Small intestine (tissue), 7 donors: ENCODE results near the gene METTL26. TPM values are rescaled to one million over a fixed set of nuclear protein-coding genes. Genes with fewer than 3 reads are reported as not detected.

Source experiments
- DNase-seq, 2 donors: peaks; one replicate each; pipeline versions ENCODE4 v3.0.0 to v3.0.0-alpha.2; 2013
- FAIRE-seq: peaks from 2 replicates; lab custom pipeline; 2012; peaks lifted over from hg19 to GRCh38; lab: Jason Lieb, UNC
- H3K27ac ChIP-seq, 3 donors: one replicate each; pipeline ENCODE4 v1.5.1; 2013; ENCODE audit warnings: low read length in 2 of 3, mild to moderate bottlenecking in 2 of 3, control low read depth in 1 of 3, inconsistent platforms in 1 of 3, low read depth in 1 of 3, moderate library complexity in 1 of 3
- H3K27me3 ChIP-seq, 3 donors: one replicate each; pipeline ENCODE4 v1.6.1; 2013; ENCODE audit warnings: low read length in 3 of 3, inconsistent platforms in 1 of 3; ENCODE audit not compliant: control insufficient read depth in 3 of 3, insufficient read depth in 3 of 3
- H3K36me3 ChIP-seq, 3 donors: one replicate each; pipeline ENCODE4 v1.6.1; 2013; ENCODE audit warnings: low read length in 3 of 3, inconsistent platforms in 1 of 3, low read depth in 1 of 3, mild to moderate bottlenecking in 1 of 3, moderate library complexity in 1 of 3; ENCODE audit not compliant: control insufficient read depth in 3 of 3, insufficient read depth in 2 of 3
- H3K4me1 ChIP-seq, 3 donors: one replicate each; pipeline ENCODE4 v1.6.1; 2013; ENCODE audit warnings: low read length in 2 of 3, inconsistent platforms in 1 of 3, low read depth in 1 of 3, mild to moderate bottlenecking in 1 of 3, moderate library complexity in 1 of 3; ENCODE audit not compliant: control insufficient read depth in 3 of 3, insufficient read depth in 2 of 3
- H3K4me3 ChIP-seq, 3 donors: one replicate each; pipeline ENCODE4 v1.5.1; 2013; ENCODE audit warnings: low read length in 3 of 3, control low read depth in 1 of 3, inconsistent platforms in 1 of 3, low read depth in 1 of 3, mild to moderate bottlenecking in 1 of 3, moderate library complexity in 1 of 3
- H3K9me3 ChIP-seq, 2 donors: one replicate each; pipeline ENCODE4 v1.6.1; 2013; ENCODE audit warnings: low read depth in 1 of 2, low read length in 1 of 2; ENCODE audit not compliant: control insufficient read depth in 2 of 2, insufficient read depth in 1 of 2
- WGBS, 3 donors: extraction: QIAGEN DNeasy Blood & Tissue Kit; methylation state at CpG; one replicate each; pipeline ENCODE4 v1.1.7; 2013; 5-methylcytosine and 5-hydroxymethylcytosine counted together
- polyA plus RNA-seq, 4 donors: library from polyadenylated mRNA; stranded (reverse) in 3 of 4; unstranded in 1 of 4; fragments of 200-250 nt in 3 of 4; fragments of 120-200 nt in 1 of 4; gene quantifications; one replicate each; pipeline versions ENCODE4 v1.2.1 to v1.2.3, GENCODE V29; 2013
- donor health status: healthy with polysubstance abuse.
- donor health status: control.
- donor health status: control.
- donor health status: Bipolar disorder and iron deficiency.
- donor health status: healthy.

METTL26 gene
- polyA plus RNA-seq, 4 donors: 54.4 to 135 (median 113) TPM

DNA sequence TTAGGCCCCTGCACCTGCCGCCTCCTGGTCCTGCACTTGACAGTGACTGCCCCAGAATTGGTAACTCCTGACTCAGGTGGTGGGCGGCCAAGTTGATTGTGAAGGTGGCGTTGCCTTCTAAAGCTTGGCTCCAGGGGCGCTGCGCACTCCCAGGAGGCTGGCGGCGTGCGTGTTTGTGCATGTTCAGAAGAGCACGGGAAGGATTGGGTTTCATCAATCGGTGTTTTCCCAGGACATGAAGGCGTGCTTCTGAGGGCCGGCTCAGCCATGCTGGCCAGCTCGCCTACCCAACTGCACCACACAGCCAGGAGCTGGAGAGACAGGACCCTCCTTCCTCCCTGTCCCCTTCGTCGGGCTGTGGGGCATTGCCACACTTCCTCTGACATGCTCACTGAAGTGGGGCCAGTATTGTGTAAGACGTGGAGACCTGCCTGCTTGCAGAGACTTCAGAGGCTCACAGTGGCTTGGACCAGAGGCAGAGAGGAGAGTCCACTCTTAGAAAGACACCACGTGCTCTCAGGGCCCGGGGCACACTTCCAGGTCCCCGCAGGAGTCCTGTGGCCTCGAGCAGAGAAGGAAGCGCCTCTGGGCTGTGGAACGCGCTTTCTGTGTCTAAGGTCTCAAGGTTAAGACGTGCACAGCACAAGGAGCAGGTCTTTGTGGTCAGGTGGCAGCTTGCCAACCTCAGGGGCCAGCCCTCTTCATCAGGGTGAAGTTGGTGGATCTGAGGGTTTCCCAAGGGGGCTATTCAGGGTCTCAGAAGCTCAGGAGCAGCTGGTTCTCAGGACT lies 43.4 kb downstream of the METTL26 start:
- no peak for FAIRE-seq
- H3K4me1 ChIP-seq: peaks cover 4 to 47% (median 16%) of the 10 kb centered on the region in 3 donors

DNA sequence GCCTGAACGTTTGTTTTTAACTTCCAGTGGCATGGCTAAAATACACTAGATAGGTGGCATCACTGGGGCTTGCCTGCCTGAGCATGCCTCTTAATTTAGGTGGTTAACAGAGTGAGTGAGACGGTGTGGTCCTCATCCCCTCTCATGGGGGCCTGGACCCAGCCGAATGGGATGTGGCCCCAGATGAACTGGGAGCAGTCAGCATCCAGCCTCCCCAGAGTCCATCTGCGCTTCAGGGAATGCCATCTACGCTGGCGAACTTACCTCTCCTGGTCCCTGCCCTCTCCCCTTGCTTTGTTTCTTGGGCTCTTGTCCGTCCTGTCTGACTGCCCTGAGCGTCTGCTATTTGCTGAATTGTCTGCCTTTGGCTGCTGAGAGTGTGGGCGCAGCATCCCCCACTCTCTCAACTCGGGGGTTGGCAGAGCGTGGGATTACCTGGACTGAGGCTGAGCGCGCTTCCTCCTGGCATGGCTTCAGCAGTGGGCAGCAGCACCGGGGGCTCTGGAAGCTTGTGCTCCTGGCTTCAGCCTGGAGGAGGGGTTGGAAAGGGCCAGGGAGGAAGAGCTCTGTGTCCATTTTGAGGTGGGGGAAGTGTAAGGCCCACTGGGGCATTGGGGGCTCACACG lies 44.1 kb downstream of the METTL26 start:
- no peak for DNase-seq
- FAIRE-seq: no peak
- H3K4me1 ChIP-seq: peaks cover 4 to 53% (median 16%) of the 10 kb centered on the region in 3 donors

More for the DNA sequence above, 43.4 kb downstream of the METTL26 start:
- DNase-seq: peak; percentile 65 to 82
- Histone ChIP-seq H3K27me3 (no peaks in the 10 kb centered on the region), H3K4me3 (peak overlapping the region in 1 of 3 donors; percentile 24), H3K36me3 (peaks cover 0 to 53% (median 0%) of the 10 kb centered on the region in 3 donors), H3K27ac (peak overlapping the region; percentile 92 to 98 (median 94)), H3K9me3 (no peaks in the 10 kb centered on the region)
- 48 to 69% (median 52%) methylated on average over 24 of the region's 24 CpGs for WGBS, 3 donors

DNA sequence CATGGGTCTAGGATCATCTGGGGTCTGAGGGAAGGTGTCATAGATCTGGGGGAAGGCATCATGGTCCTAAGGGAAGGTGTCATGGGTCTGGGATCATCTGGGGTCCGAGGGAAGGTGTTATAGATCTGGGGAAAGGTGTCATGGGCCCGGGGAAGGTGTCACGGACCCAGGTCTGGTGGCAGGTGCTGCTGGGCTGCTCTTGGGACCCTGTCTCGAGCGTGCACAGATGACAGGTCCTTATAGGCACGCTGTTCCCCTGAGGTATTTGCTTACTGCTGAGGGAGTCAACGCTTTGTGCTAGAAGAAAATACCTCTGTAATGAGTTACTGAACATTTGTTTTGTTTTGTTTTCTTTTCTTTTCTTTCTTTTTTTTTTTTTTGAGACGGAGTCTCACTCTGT lies 44.9 kb downstream of the METTL26 start:
- FAIRE-seq (no peak), DNase-seq (peak in 1 of 2 donors; percentile 41)
- Histone ChIP-seq H3K27ac (peak overlapping the region; percentile 88 to 95 (median 89)), H3K27me3 (peaks cover 0 to 4% (median 0%) of the 10 kb centered on the region in 3 donors), H3K36me3 (peaks cover 0 to 43% (median 0%) of the 10 kb centered on the region in 3 donors), H3K9me3 (no peaks in the 10 kb centered on the region), H3K4me1 (peaks cover 4 to 56% (median 16%) of the 10 kb centered on the region in 3 donors), H3K4me3 (peak overlapping the region in 2 of 3 donors; percentile 91 to 96)
- 16 to 66% (median 47%) methylated on average over 8 of the region's 8 CpGs for WGBS, 3 donors

More for the DNA sequence above, 44.1 kb downstream of the METTL26 start:
- no peaks in the 10 kb centered on the region for H3K9me3 ChIP-seq
- WGBS, 3 donors: 42 to 77% (median 64%) methylated on average over 15 of the region's 15 CpGs
- H3K36me3 ChIP-seq: peaks cover 0 to 51% (median 0%) of the 10 kb centered on the region in 3 donors
- peak overlapping the region in 1 of 3 donors; percentile 24 for H3K4me3 ChIP-seq
- H3K27ac ChIP-seq: peak overlapping the region; percentile 92 to 98 (median 94)
- H3K27me3 ChIP-seq: no peaks in the 10 kb centered on the region

DNA sequence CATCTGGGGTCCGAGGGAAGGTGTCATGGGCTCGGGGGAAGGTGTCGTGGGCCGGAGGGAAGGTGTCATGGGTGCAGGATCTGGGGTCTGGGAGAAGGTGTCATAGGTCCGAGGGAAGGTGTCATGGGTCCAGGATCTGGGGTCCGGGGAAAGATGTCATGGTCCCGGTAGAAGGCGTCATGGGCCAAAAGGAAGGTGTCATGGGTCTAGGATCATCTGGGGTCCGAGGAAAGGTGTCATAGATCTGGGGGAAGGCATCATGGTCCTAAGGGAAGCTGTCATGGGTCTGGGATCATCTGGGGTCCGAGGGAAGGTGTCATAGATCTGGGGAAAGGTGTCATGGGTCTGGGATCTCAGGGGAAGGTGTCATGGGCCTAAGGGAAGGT lies 45.3 kb downstream of the METTL26 start:
- WGBS, 3 donors: 15 to 38% (median 29%) methylated on average over 10 of the region's 10 CpGs
- H3K27ac ChIP-seq: peak overlapping the region; percentile 88 to 95 (median 89)
- no peak for DNase-seq

DNA sequence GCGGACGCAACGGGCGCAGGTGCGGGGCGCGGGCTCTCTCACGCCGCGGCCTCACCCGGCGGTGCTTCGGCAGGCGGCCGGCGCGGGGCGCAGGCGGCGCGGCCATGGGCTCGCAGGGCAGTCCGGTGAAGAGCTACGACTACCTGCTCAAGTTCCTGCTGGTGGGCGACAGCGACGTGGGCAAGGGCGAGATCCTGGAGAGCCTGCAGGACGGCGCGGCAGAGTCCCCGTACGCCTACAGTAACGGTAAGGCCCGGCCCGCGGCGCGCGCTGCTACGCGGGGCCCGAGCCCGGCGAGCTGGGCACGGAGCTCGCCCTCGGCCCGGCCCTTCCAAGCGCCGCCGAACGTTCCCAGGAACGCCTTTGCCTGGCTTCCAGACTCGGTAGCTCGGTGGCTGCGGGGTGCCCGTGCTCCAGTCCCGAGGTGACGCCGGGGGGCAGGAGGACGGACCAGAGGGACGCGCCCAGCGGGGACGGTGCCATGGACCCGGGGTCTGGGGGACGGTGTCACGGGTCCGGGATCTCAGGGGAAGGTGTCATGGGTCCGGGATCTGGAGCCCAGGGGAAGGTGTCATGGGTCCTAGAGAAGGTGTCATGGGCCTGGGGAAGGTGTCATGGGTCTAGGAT lies 45.8 kb downstream of the METTL26 start:
- WGBS, 3 donors: 0 to 1% (median 1%) methylated on average over 56 to 71 of the region's 71 CpGs
- FAIRE-seq (no peak), DNase-seq (peak in 1 of 2 donors; percentile 77)
- H3K27ac ChIP-seq: peak overlapping the region; percentile 88 to 95 (median 89)
- H3K4me1 ChIP-seq: peaks cover 4 to 58% (median 16%) of the 10 kb centered on the region in 3 donors
- peaks cover 0 to 11% (median 0%) of the 10 kb centered on the region in 3 donors for H3K27me3 ChIP-seq
- peaks cover 0 to 37% (median 0%) of the 10 kb centered on the region in 3 donors for H3K36me3 ChIP-seq
- no peaks in the 10 kb centered on the region for H3K9me3 ChIP-seq
- peak overlapping the region; percentile 71 to 96 (median 91) for H3K4me3 ChIP-seq

More for the DNA sequence above, 45.3 kb downstream of the METTL26 start:
- H3K4me3 ChIP-seq: peak overlapping the region; percentile 71 to 96 (median 91)
- peaks cover 4 to 56% (median 16%) of the 10 kb centered on the region in 3 donors for H3K4me1 ChIP-seq
- H3K9me3 ChIP-seq: no peaks in the 10 kb centered on the region
- H3K36me3 ChIP-seq: peaks cover 0 to 39% (median 0%) of the 10 kb centered on the region in 3 donors
- no peak for FAIRE-seq
- peaks cover 0 to 8% (median 0%) of the 10 kb centered on the region in 3 donors for H3K27me3 ChIP-seq

DNA sequence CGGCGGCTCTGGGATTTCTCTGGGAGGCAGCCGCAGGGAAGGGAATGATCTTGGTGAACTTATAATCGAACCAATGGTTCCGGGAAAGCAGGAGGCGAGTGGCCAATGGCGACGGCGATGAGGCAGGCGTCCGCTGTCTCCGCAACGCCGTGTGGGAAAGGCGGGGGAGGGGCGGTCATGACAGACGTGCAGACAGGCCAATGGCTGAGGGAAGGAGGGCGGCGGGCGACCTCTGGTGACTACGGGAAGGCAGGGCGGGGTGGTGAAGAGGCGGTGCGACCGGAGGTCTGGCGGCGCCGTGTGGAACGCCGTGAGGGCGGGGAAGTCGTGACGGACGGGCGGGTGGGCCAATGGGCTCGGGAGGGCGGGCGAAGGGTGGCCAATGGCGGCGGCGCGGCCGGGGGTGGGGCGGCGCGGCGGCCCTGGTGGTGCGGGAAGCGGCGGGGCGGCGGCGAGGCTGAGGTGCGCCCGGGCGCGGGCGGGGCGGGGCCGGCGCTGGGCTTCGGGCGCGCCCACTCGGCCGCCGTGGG lies 46.4 kb downstream of the METTL26 start, which contains the start of gene RAB40C:
Gene RAB40C, plus strand, starts transcription at position 409 of the 530 bp plus-strand sequence. CDS start 226 bp downstream, outside the sequence.
- peaks cover 0 to 33% (median 0%) of the 10 kb centered on the region in 3 donors for H3K36me3 ChIP-seq
- peak within 1 kb of the TSS; percentile 71 to 96 (median 91) for H3K4me3 ChIP-seq
- peaks cover 4 to 54% (median 16%) of the 10 kb centered on the region in 3 donors for H3K4me1 ChIP-seq
- peak; percentile 98 to 100 for DNase-seq
- no peaks in the 10 kb centered on the region for H3K9me3 ChIP-seq
- WGBS, 3 donors: 0 to 1% (median 1%) methylated on average over 31 to 67 of the region's 67 CpGs
- peaks cover 0 to 12% (median 0%) of the 10 kb centered on the region in 3 donors for H3K27me3 ChIP-seq
- no peak for FAIRE-seq
- H3K27ac ChIP-seq: peak within 1 kb of the TSS; percentile 98 to 99 (median 98)

DNA sequence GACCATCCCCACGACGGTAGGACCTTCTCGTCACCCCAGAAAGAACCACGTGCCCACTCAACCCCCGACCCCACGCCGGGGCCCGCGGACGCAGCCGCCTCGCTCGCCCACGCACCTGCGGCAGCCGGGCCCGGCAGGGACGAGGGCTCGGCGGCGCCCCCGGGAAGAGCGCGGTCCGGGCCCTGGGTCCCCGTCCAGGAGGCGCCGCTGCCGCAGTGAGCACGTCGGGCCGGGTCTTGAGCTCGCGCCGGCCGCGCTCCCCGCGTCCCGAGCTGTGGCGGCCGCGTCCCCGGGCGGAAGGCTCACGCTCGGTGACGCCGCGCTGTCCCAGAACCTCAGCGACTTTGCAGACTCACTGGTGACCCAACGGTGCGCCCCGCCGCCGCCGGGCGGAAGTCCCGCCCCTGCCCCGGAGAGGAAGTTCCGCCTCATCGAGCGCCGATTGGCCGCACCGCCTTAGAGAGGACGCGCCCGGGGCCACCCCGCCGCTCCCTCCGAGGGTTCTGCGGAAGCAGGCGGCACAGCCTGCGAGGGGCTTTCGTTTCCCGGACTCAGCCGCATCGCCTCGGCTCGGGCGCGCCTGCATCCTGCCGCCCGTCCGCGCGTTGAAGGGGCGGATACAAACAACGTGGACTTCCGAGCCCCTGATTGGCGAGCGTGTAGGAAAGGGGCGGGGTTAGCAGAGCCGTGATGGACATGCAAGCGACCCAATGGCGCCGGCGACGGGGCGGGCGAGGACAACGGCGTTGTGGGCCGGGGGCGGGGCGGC lies 47.0 kb downstream of the METTL26 start:
- WGBS, 3 donors: 1% methylated on average over 71 to 107 of the region's 107 CpGs
- H3K4me3 ChIP-seq: peak overlapping the region; percentile 54 to 90 (median 89)
- H3K9me3 ChIP-seq: no peaks in the 10 kb centered on the region
- H3K4me1 ChIP-seq: peaks cover 4 to 49% (median 13%) of the 10 kb centered on the region in 3 donors
- H3K27ac ChIP-seq: peak overlapping the region; percentile 98 to 99 (median 98)
- peaks cover 0 to 26% (median 0%) of the 10 kb centered on the region in 3 donors for H3K36me3 ChIP-seq
- DNase-seq (peak; percentile 96 to 99), FAIRE-seq (no peak)
- H3K27me3 ChIP-seq: peaks cover 0 to 12% (median 0%) of the 10 kb centered on the region in 3 donors
